Type B pancreatic cell (in vitro differentiated cells): Measurements from ENCODE around the gene EIF5AL1. TPM values are rescaled to one million over a fixed set of nuclear protein-coding genes. Genes with fewer than 3 reads are reported as not detected.
A peak's percentile ranks its signal among the peaks of the same experiment; 100 is the strongest.
"Not testable (repeated sequence)": the region's sequence is repeated elsewhere in the genome, so short reads cannot be mapped to it uniquely, and the experiment has no call there.

Source experiments
- DNase-seq: peaks from one replicate; pipeline ENCODE4 v3.0.0; 2021; ENCODE audit warnings: mixed read lengths; ENCODE audit not compliant: unreplicated experiment; ENCODE audit errors: extremely low spot score
- H3K27ac Mint-ChIP-seq: 2 replicates; pipeline ENCODE4 v1.8.0; 2021; ENCODE audit warnings: mild to moderate bottlenecking, mixed read lengths
- H3K27me3 Mint-ChIP-seq: 2 replicates; pipeline ENCODE4 v1.8.0; 2021; ENCODE audit warnings: mixed read lengths
- H3K36me3 Mint-ChIP-seq: 2 replicates; pipeline ENCODE4 v1.8.0; 2021; ENCODE audit warnings: mixed read lengths
- H3K4me1 Mint-ChIP-seq: one replicate; pipeline ENCODE4 v1.8.0; 2021; ENCODE audit warnings: mixed read lengths; ENCODE audit not compliant: unreplicated experiment
- H3K4me3 Mint-ChIP-seq: 2 replicates; pipeline ENCODE4 v1.8.0; 2021; ENCODE audit warnings: mild to moderate bottlenecking, mixed read lengths
- H3K9me3 Mint-ChIP-seq: 2 replicates; pipeline ENCODE4 v1.8.0; 2021; ENCODE audit warnings: mixed read lengths
- total RNA-seq: library from RNA; stranded (reverse); gene quantifications from 2 replicates; pipeline ENCODE4 v1.2.1, GENCODE V29; 2021; ENCODE audit warnings: low replicate concordance
- TF ChIP-seq, protein P1 (sequence below): fragments of 200-600 bp; sonication (generic); conservative IDR thresholded peaks from 2 replicates; pipeline ENCODE4 v1.5.0; 2021; ENCODE audit warnings: antibody characterized with exemption, mild to moderate bottlenecking

EIF5AL1 gene
- total RNA-seq, 1 donor from 2014 or later, result not detected

GRCh38 chr10:79496896-79497295 is 15.4 kb upstream of the EIF5AL1 start:
- Mint-ChIP-seq H3K4me1 (peaks cover 8% of the 10 kb centered on the region), H3K9me3 (no peaks in the 10 kb centered on the region), H3K4me3 (no peak overlapping the region), H3K36me3 (no peaks in the 10 kb centered on the region), H3K27me3 (peaks cover 37% of the 10 kb centered on the region), H3K27ac (no peak overlapping the region)
- no peak for DNase-seq
- TF ChIP-seq, protein P1, sequence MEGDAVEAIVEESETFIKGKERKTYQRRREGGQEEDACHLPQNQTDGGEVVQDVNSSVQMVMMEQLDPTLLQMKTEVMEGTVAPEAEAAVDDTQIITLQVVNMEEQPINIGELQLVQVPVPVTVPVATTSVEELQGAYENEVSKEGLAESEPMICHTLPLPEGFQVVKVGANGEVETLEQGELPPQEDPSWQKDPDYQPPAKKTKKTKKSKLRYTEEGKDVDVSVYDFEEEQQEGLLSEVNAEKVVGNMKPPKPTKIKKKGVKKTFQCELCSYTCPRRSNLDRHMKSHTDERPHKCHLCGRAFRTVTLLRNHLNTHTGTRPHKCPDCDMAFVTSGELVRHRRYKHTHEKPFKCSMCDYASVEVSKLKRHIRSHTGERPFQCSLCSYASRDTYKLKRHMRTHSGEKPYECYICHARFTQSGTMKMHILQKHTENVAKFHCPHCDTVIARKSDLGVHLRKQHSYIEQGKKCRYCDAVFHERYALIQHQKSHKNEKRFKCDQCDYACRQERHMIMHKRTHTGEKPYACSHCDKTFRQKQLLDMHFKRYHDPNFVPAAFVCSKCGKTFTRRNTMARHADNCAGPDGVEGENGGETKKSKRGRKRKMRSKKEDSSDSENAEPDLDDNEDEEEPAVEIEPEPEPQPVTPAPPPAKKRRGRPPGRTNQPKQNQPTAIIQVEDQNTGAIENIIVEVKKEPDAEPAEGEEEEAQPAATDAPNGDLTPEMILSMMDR, result no peak

- Mint-ChIP-seq H3K9me3 (no peaks in the 10 kb centered on the region), H3K4me1 (peaks cover 8% of the 10 kb centered on the region), H3K27ac (no peak overlapping the region), H3K27me3 (peaks cover 44% of the 10 kb centered on the region), H3K36me3 (no peaks in the 10 kb centered on the region), H3K4me3 (no peak overlapping the region)
- TF ChIP-seq, protein P1, result no peak
- no peak for DNase-seq
Observed at GRCh38 chr10:79498291-79498829, 14.0 kb upstream of the EIF5AL1 start.

DNA sequence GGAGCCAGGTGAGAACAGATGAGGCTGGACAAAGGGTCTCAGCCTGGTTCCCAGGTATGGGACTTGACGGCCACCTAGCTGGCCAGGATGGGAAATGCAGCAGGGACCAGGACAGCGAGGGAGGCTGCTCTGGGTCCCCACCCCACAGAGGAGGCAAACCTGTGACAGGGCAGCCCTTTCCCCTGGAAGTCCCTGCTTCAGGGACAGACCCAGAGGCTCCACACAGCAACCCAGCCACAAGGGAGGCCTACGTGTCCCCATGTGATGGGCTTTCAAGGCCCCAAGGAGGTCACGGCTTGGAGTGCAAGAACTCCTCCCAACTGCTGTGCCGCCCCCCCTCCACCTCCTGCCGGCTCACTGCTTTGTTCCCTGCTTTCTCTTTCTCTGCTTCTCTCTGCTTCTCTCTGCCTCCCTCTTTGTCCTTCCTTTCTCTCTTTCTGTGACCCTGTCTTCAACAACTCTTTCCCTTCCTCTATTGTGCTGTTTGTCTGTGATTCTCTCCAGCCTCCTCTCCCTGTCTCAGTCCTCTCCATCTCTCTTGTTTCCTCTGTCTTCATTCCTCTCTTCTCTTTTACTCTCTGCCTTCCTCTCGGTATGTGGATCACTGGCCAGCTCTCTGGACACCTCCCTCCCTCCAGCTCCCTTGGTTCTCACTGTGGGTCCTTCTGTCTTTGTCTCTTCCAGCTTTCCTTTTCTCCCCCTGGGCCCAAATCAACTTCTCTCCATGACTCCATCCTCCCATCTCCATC is 9.6 kb upstream of the EIF5AL1 start:
- Mint-ChIP-seq H3K27me3 (peaks cover 41% of the 10 kb centered on the region), H3K4me3 (no peak overlapping the region), H3K36me3 (no peaks in the 10 kb centered on the region), H3K9me3 (no peaks in the 10 kb centered on the region), H3K4me1 (no peaks in the 10 kb centered on the region), H3K27ac (peak overlapping the region; percentile 14)
- TF ChIP-seq, protein P1, result peak; percentile 58
- no peak for DNase-seq

DNA sequence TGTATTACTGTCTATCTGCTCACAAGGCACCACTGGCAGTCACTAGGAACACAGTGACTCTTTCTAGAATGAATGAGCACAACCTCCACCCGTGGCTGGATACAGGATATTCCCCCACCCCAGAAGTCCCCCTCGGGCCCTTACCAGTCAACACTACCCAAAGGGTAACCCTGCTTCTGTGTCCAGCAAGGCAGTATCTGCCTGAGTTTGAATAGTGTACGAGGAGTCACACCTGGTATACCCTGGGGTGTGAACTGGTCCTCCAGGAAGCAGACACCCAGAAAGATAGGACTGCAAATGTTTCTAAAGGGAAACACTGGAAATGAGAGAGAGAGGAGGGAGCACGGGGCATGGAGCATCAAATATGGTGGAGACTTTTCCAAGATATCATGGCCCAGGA is 8.5 kb upstream of the EIF5AL1 start:
- not testable (repeated sequence) for H3K4me3 Mint-ChIP-seq, H3K9me3 Mint-ChIP-seq, H3K36me3 Mint-ChIP-seq, H3K27ac Mint-ChIP-seq, DNase-seq, H3K4me1 Mint-ChIP-seq
- peaks cover 41% of the 10 kb centered on the region for H3K27me3 Mint-ChIP-seq

- H3K9me3 Mint-ChIP-seq, H3K4me3 Mint-ChIP-seq, DNase-seq, H3K36me3 Mint-ChIP-seq, H3K27ac Mint-ChIP-seq, H3K4me1 Mint-ChIP-seq: not testable (repeated sequence)
- peaks cover 39% of the 10 kb centered on the region for H3K27me3 Mint-ChIP-seq
Observed at GRCh38 chr10:79504483-79504882, 7.8 kb upstream of the EIF5AL1 start.

GRCh38 chr10:79505328-79505727 is 7.0 kb upstream of the EIF5AL1 start:
- H3K27me3 Mint-ChIP-seq, result peaks cover 39% of the 10 kb centered on the region
- not testable (repeated sequence) for H3K9me3 Mint-ChIP-seq, H3K27ac Mint-ChIP-seq, DNase-seq, H3K4me1 Mint-ChIP-seq, H3K36me3 Mint-ChIP-seq, H3K4me3 Mint-ChIP-seq

GRCh38 chr10:79505829-79506228 is 6.5 kb upstream of the EIF5AL1 start:
- Mint-ChIP-seq H3K4me1 (no peaks in the 10 kb centered on the region), H3K4me3 (no peak overlapping the region), H3K36me3 (no peaks in the 10 kb centered on the region), H3K9me3 (no peaks in the 10 kb centered on the region), H3K27ac (no peak overlapping the region), H3K27me3 (peaks cover 39% of the 10 kb centered on the region)
- DNase-seq, result no peak
- TF ChIP-seq, protein P1, result no peak
